Measurements from ENCODE around the gene RTN3. TPM values are rescaled to one million over a fixed set of nuclear protein-coding genes. Genes with fewer than 3 reads are reported as not detected.

The RTN3 gene
- total RNA-seq, 2 experiments from 2014 or later, result 34.0 to 69.3 TPM

DNA sequence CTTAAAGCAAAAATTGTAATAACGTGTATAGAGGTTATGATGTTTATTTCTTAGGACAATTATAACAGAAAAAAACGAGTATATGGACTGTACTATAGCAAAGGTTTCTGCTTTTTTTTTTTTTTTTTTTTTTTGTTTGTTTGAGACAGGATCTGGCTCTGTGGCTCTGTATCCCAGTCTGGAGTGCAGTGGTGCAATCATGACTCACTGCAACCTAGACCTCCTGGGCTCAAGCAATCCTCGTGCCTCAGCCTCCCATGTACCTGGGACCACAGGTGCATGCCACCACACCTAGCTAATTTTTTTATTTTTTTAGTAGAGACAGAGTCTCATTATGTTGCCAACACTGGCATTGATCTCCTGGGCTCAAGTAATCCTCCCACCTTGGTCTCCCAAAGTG, 48.0 kb downstream of the RTN3 start:
- no peak overlapping the region for H3K4me2 ChIP-seq (ENCODE audit: low read length)
- intact Hi-C loops (cut with micrococcal nuclease; ENCODE audit: unreplicated experiment), result no loop called here
- no peak overlapping the region for H3K27ac ChIP-seq (ENCODE audit: low read depth, low read length, poor library complexity, severe bottlenecking)
- H3K79me2 ChIP-seq (ENCODE audit: insufficient read depth, low read depth, low read length), result no peaks in the 10 kb centered on the region; the same call in 1 of the 2 replicates
- no peaks in the 10 kb centered on the region for H3K9me2 ChIP-seq (ENCODE audit: insufficient read depth, low read length)
- H3K9me3 ChIP-seq (ENCODE audit: low read length), result no peaks in the 10 kb centered on the region
- no peak overlapping the region for H2AFZ ChIP-seq (ENCODE audit: low read length)
- CTCF ChIA-PET (ENCODE audit: unreplicated experiment), result no interaction called here
- no peaks in the 10 kb centered on the region for H3K36me3 ChIP-seq (ENCODE audit: insufficient read depth, low read length)
- TF ChIP-seq EZH2phosphoT487 (IDR thresholded peaks at IDR 0.05; ENCODE audit: borderline replicate concordance, low read depth, low read length), result no peak
- TF ChIP-seq, protein P1, sequence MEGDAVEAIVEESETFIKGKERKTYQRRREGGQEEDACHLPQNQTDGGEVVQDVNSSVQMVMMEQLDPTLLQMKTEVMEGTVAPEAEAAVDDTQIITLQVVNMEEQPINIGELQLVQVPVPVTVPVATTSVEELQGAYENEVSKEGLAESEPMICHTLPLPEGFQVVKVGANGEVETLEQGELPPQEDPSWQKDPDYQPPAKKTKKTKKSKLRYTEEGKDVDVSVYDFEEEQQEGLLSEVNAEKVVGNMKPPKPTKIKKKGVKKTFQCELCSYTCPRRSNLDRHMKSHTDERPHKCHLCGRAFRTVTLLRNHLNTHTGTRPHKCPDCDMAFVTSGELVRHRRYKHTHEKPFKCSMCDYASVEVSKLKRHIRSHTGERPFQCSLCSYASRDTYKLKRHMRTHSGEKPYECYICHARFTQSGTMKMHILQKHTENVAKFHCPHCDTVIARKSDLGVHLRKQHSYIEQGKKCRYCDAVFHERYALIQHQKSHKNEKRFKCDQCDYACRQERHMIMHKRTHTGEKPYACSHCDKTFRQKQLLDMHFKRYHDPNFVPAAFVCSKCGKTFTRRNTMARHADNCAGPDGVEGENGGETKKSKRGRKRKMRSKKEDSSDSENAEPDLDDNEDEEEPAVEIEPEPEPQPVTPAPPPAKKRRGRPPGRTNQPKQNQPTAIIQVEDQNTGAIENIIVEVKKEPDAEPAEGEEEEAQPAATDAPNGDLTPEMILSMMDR (conservative IDR thresholded peaks at IDR 0.05; ENCODE audit: low read length), result no peak
- H3K4me3 ChIP-seq (ENCODE audit: low read depth, low read length, poor library complexity, severe bottlenecking), result no peak overlapping the region
- H3K4me1 ChIP-seq (ENCODE audit: insufficient read depth, low read length, poor library complexity, severe bottlenecking), result no peaks in the 10 kb centered on the region
- H4K20me1 ChIP-seq (ENCODE audit: insufficient read depth, low read length), result no peaks in the 10 kb centered on the region
- DNase-seq (ENCODE audit: low spot score), result no peak
- BruUV-seq (replicated peaks), result no TSS peak
- POLR2A ChIA-PET, result interaction anchor here (0.6 to 1.4 kb wide), 3 partner anchors 19 to 738 kb away, joined by 3 to 5 read pairs (median 3); no protein-coding TSS in a partner anchor

DNA sequence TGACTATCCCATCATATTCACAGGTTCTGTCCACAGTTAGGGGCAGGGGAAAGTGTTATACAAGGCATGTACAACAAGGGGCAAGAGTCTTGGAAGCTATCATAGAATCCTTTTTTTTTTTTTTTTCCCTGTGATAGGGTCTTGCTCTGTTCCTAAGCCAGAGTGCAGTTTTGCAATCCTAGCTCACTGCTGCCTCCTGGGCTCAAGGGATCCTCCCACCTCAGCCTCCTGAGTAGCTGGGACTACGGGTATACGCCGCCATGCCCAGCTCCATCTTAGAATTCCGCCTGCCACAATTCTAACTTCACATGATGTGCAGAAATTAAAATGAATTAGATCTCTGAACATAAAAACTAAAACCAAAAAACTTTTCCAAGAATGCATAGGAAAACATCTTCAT, 55.6 kb downstream of the RTN3 start:
- Histone ChIP-seq H3K27ac (ENCODE audit: low read depth, low read length, poor library complexity, severe bottlenecking) (no peak overlapping the region), H3K9me2 (ENCODE audit: insufficient read depth, low read length) (no peaks in the 10 kb centered on the region), H3K9me3 (ENCODE audit: low read length) (no peaks in the 10 kb centered on the region), H4K20me1 (ENCODE audit: insufficient read depth, low read length) (no peaks in the 10 kb centered on the region), H3K4me2 (ENCODE audit: low read length) (no peak overlapping the region), H3K4me3 (ENCODE audit: low read depth, low read length, poor library complexity, severe bottlenecking) (no peak overlapping the region), H2AFZ (ENCODE audit: low read length) (no peak overlapping the region), H3K4me1 (ENCODE audit: insufficient read depth, low read length, poor library complexity, severe bottlenecking) (peaks cover 3% of the 10 kb centered on the region), H3K36me3 (ENCODE audit: insufficient read depth, low read length) (no peaks in the 10 kb centered on the region), H3K79me2 (ENCODE audit: insufficient read depth, low read depth, low read length) (0 out of 2 replicates have a peak, but pooled peaks cover 3% of the 10 kb centered on the region)
- CTCF ChIA-PET (ENCODE audit: unreplicated experiment), result no interaction called here
- no TSS peak for BruUV-seq (replicated peaks)
- POLR2A ChIA-PET, result interaction anchor here (0.6 to 0.7 kb wide), 2 partner anchors 12 to 289 kb away, joined by 3 to 4 read pairs; no protein-coding TSS in a partner anchor
- intact Hi-C loops (cut with micrococcal nuclease; ENCODE audit: unreplicated experiment), result loop anchor here (5.0 kb wide), 1 partner anchor 100 kb away; no protein-coding TSS in a partner anchor
- DNase-seq (ENCODE audit: low spot score), result no peak
- TF ChIP-seq, protein P1 (conservative IDR thresholded peaks at IDR 0.05; ENCODE audit: low read length), result no peak
- TF ChIP-seq EZH2phosphoT487 (IDR thresholded peaks at IDR 0.05; ENCODE audit: borderline replicate concordance, low read depth, low read length), result no peak

DNA sequence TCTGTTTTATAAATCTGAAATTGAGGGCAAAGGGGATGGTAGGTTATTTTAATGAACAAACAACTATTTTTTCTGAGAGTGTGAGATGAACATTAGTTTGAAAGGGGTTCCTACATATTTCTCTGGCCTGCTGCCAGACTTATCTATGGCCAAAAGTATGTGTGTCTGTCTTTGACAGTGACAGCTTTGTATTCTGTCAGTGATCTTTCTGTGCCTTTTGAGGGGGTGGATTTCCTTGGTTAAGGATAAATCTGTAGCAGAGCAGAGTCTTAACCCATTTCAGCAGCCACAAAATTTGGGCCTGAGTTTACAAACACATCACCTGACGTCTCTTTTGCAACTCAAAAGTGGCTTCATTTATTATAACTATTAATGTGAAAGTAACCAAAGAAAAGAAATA, 56.4 kb downstream of the RTN3 start:
- Histone ChIP-seq H3K9me2 (ENCODE audit: insufficient read depth, low read length) (no peaks in the 10 kb centered on the region), H3K36me3 (ENCODE audit: insufficient read depth, low read length) (no peaks in the 10 kb centered on the region), H2AFZ (ENCODE audit: low read length) (no peak overlapping the region), H4K20me1 (ENCODE audit: insufficient read depth, low read length) (no peaks in the 10 kb centered on the region), H3K9me3 (ENCODE audit: low read length) (no peaks in the 10 kb centered on the region), H3K4me2 (ENCODE audit: low read length) (no peak overlapping the region), H3K4me3 (ENCODE audit: low read depth, low read length, poor library complexity, severe bottlenecking) (no peak overlapping the region), H3K79me2 (ENCODE audit: insufficient read depth, low read depth, low read length) (0 out of 2 replicates have a peak, but pooled peaks cover 3% of the 10 kb centered on the region), H3K27ac (ENCODE audit: low read depth, low read length, poor library complexity, severe bottlenecking) (no peak overlapping the region), H3K4me1 (ENCODE audit: insufficient read depth, low read length, poor library complexity, severe bottlenecking) (peaks cover 3% of the 10 kb centered on the region)
- intact Hi-C loops (cut with micrococcal nuclease; ENCODE audit: unreplicated experiment), result loop anchor here (1.0 to 5.0 kb wide), 4 partner anchors 67 to 259 kb away; no protein-coding TSS in a partner anchor
- TF ChIP-seq, protein P1 (conservative IDR thresholded peaks at IDR 0.05; ENCODE audit: low read length), result no peak
- no peak for TF ChIP-seq EZH2phosphoT487 (IDR thresholded peaks at IDR 0.05; ENCODE audit: borderline replicate concordance, low read depth, low read length)
- BruUV-seq (replicated peaks), result no TSS peak
- POLR2A ChIA-PET, result no interaction called here
- DNase-seq (ENCODE audit: low spot score), result no peak
- CTCF ChIA-PET (ENCODE audit: unreplicated experiment), result no interaction called here

Data from OCI-LY7 (cell line).